Anterior cingulate cortex (tissue), 58 donors: ENCODE data around the gene ZNF883.

Experiments
- DNase-seq, 58 donors: peaks; one replicate each; lab custom pipeline; 2025; lab: John Stamatoyannopoulos, UW

The ZNF883 gene

DNA sequence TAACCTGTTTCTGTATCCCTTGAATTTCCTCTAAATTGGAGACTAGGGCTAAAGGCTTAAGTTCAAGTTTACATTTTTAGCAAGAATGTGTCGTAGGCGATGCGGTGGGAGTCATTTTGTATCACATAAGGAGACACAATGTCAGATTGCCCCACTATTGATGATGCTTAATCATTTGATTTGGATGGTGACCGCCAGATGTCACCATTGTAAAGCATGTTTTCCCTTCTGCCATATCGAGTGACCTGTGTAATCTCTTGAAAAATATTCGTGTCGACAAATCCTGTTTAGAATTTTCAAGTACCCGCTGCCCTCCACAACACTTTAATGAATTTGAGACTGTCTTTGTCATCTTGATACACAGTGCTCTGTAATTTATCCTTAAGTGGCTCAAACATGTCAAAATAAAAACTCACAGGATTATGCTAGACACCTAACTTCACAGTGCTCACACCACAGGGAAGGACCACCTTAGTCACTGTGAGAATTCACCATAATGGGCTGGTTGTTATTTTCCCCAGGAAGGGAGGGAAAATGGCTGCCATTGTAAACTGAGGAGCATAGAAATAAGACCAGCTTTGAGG is 86.8 kb downstream of the ZNF883 start:
- peak in 6 of 58 donors; percentile 1 to 8 (median 2) for DNase-seq

DNA sequence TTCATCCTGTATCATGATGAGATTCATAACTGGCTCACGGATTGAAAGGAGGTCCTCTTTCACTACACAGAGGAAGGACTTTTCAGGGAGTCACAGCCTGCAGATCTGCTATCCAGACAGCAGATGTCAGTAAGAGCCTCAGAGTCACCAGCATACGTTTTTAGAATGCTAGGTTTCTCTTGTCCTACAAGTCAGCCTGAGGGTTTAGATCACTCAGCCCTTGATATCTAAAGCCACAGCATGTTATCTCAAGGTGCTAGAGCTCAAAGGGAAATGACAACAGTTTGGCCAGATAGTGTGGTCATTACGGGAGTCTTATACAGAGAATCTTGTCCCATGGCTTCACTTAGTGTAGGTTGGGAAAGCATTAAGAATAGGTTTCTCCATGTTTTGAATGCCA is 90.4 kb downstream of the ZNF883 start:
- DNase-seq = peak in 8 of 58 donors; percentile 1 to 22 (median 6)

DNA sequence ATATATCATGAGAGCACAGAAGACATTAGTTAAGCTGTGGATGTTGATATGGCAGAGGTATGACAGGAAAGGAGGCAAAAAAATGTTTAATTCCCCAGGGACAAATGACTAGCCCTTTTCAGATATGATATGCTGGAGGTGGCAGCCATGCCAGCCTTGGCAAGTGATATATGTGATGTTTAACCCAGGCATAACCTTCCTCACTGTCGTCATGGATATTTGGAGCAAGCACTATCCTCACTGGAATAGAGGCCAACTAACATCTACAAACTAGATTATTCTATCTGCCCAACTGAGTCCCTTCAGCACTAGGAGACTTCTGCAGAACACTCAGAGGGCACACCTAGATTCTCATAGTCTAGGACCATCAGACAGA is 94.0 kb downstream of the ZNF883 start:
- no peak for DNase-seq

DNA sequence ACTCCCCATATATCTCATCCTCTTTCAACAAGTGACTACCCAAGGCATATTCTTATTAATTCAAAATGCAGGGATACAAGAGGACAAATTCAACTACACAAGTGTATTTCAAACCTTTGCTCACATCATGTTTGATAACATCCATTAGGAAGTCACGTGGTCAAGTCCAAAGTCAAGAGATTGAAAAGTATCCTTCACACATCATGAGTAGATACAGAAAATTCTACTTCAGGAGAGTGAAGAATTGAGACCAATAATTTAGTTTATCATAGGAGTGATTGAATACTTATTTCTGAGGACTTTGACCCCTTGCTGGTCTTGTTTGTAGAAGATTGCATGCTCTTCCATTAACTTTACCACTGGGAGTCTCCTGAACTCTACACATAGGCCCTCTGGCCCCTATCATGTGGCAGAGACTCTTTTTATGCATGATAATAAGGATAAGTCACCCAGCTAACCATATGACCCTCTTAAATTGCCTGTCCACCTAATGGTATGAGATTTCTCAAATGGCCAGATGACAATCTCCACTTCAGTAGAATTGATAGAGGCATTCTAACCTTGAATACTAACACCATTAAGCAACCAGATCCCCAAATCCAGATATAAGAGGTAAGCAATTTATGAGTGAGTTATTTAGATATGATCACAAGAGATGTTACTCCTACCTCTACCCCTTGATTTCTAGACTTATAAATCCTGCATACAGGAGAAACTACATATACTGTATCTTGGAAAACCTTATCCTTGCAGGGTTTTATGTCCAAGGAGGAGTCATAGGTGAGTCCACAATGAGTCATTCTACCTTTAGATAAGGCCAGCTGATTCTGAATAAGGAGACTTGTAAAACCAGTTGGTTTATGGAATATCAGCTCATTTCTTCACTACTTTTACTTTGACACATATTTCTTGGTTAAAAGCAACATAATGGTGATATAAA is 94.7 kb downstream of the ZNF883 start:
- DNase-seq = no peak

DNA sequence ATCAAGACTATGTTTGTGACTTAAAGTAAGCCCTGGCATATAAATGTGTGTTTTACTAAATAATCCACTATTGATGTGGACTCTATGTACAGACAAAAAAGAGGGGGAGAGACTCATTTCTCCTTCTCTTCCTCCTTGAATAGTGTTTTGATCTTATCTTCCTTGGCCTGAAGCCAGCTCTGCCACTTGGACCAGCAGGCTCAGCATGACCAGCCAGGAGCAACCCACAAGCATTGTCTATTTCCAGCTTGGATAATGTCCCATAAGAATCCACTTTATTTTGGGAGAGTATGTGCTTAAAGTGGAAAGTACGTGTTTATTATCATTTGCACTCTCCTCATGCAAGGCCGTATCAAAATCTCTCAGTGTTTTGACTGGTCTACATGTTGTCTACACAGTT is 97.5 kb downstream of the ZNF883 start:
- peak in 1 of 58 donors; percentile 9 for DNase-seq

- DNase-seq = no peak
These were observed 98.7 kb downstream of the ZNF883 start for GRCh38 chr9:112913326-112913725.

GRCh38 chr9:112912636-112913035 is 99.4 kb downstream of the ZNF883 start:
- DNase-seq = no peak

- no peak for DNase-seq
These were observed 100.3 kb downstream of the ZNF883 start for GRCh38 chr9:112911736-112912135.
